Amygdala (tissue), 56 donors: ENCODE data around the gene SMIM26.
A peak's percentile ranks its signal among the peaks of the same experiment; 100 is the strongest.
"Not testable (repeated sequence)": the region's sequence is repeated elsewhere in the genome, so short reads cannot be mapped to it uniquely, and the experiment has no call there.

Source experiments
- DNase-seq, 56 donors: peaks; one replicate each; lab custom pipeline; 2025; lab: John Stamatoyannopoulos, UW

SMIM26 gene

GRCh38 chr20:18566892-18567738, at the start of gene SMIM26:
SMIM26 (plus strand) TSS chr20:18567432; CDS start chr20:18567479, 47 bp downstream.
- DNase-seq, result peak; percentile 34 to 91 (median 80)

DNA sequence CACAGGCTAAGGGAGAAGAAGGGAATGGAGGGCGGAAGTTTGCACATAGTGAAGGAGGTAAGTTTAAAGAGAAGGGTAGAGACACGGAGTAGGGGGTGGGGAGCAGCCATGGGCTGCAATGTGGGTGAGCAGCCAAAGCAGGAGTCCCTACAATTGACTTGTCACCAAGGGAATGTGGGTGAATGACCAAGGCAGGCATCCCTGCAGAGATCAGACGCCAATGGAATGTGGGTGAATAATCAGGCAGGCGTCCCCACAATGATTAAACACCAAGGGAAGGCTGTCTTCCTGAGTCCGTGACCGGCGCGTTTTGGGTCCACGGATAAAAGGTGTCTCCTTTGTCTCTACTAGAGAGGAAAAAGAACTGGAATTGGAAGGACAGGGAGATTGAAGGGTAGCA, 45.2 kb upstream of the SMIM26 start:
- DNase-seq, result not testable (repeated sequence)

DNA sequence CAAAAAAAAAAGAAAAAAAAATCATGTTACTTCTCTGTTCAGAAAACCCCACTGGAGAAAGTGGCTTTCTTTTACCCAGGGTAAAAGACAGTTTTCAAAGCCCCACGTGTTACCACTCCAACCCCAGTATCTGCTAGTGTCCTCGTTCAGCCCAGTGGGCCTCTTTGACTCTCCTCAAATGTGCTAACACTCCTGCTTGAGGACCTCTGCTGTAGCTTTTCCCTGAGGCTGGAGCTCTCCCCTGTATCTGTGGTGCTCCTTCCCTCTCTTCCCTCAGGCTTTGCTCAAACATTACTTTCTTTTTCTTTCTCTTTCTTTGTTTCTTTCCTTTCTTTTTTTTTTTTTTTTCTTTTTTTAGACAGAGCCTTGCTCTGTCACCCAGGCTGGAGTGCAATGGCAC, 44.2 kb upstream of the SMIM26 start:
- no peak for DNase-seq

DNA sequence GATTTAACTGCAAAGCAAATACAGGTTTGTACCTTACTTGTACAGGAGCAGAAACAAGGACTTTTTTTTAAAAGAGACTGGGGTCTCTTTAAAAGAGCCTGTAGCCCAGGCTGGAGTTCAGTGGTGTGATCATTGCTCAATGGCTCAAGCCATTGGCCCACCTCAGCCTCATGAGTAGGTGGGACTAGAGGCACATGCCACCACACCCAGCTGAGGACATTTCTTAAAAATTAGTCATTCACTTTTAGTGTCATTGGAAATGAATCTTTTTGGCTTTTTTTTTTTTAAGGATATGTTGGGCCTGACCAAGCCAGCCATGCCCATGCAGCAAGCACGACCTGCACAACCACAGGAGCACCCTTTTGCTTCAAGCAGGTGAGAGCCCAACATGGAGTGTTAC, 42.6 kb upstream of the SMIM26 start:
- DNase-seq, result no peak

DNA sequence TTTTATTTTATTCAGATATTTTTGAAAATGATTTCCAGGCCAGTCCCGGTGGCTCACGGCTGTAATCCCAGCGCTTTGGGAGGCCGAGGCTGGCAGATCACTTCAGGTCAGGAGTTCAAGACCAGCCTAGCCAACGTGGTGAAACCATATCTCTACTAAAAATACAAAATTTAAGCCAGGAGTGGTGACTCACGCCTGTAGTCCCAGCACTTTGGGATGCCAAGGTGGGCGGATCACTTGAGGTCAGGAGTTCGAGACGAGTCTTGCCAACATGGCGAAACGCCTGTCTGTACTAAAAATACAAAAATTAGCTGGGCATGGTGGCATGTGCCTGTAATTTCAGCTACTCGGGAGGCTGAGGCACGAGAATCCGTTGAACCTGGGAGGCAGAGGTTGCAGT, 40.5 kb upstream of the SMIM26 start:
- DNase-seq, result not testable (repeated sequence)

- DNase-seq, result no peak
These were observed 39.9 kb upstream of the SMIM26 start for GRCh38 chr20:18527339-18527738.

- no peak for DNase-seq
These were observed 39.4 kb upstream of the SMIM26 start for GRCh38 chr20:18527836-18528235.

DNA sequence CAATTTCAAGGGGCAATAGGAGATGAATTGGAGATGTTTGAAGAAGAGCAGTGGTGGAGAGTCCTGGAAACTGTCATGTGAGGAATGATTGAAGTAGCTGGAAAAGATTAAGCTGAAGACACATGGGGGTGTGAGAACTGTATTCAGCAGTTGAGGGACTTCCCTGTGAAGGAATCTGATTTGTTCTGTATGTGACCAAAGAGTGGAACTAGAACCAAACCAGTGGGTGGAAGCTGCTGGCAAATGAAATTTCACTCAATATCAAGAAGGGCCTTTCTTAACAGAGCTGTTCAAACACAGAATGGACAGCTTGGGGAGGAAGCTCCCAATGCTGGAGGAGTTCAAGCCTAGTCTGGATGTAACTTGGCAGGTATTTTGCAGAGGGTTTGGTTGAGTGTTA, 38.2 kb upstream of the SMIM26 start:
- DNase-seq, result no peak

GRCh38 chr20:18532626-18533025, 34.6 kb upstream of the SMIM26 start:
- no peak for DNase-seq

DNA sequence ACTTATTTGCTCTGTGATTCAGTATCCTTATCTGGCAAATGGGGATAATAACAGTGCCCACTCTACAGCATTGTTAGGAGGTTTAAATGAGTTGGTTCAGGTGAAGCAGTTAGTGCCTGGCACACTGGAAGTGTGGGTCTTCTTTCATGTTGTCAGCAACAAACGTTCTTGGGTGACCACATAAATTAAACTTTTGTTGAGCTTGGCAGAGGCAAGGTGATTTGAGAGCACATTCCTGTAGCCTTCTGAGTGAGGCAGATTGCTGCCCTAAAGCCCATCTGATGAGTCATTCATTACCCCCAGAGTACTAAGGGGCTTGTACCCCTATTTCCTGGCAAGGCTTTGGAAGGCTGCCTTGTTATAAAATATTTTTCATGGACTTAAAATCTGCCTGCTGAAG, 33.7 kb upstream of the SMIM26 start:
- DNase-seq, result no peak

DNA sequence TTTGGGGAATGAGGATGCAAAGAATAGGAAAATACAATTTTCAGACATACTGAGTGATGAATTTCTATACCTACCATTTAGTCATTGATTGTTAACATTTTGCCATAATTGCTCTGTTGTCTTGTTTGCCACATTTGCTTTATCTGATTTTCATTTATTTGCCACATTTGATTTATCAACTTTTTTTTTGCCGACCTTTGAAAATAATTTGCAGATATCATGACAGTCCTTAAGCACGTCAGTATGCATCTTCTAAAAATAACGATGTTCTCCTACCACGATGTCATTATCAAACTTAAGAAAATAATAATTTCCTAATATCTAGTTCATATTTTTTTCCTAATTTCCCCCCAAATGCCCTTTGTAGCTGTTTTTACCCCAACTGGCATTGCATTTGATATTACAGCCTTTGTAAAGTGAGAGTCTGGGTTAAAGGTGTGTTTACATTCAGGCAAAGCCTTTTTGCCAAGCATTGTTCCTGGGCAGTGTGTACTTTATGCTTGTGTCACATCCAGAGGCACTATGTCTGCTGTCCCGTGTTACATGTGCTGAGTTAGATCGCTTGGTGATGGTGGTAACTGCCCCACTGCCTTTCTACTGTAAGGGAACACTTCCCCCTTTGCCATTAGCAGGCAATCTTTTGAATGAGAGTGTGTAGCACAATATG, 33.1 kb upstream of the SMIM26 start:
- no peak for DNase-seq

GRCh38 chr20:18537651-18538050, 29.6 kb upstream of the SMIM26 start:
- no peak for DNase-seq

- no peak for DNase-seq
These were observed 25.5 kb upstream of the SMIM26 start for GRCh38 chr20:18541741-18542140.

DNA sequence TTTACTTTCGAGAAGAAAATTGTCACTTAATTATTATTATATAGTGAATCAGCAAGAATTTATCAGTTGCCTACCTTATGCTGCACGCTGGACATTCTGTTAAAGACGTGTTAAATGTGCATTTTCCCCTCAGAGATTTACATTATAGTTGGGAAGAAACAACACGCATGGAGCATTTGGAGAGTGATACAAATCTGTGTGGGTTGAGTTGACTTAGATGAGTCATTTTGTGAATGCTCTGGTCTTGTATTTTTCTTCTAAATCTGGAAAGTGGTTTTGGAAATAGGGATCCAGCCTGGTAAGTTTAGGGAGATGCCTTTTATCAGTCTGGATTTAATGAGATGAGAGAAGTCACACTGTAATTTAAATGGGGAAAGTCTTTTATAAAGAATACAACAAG, 24.0 kb upstream of the SMIM26 start:
- DNase-seq, result no peak

- DNase-seq, result no peak
These were observed 23.3 kb upstream of the SMIM26 start for GRCh38 chr20:18543932-18544331.

GRCh38 chr20:18545566-18545965, 21.7 kb upstream of the SMIM26 start:
- no peak for DNase-seq

- DNase-seq, result no peak
These were observed 18.8 kb upstream of the SMIM26 start for GRCh38 chr20:18548465-18548864.

DNA sequence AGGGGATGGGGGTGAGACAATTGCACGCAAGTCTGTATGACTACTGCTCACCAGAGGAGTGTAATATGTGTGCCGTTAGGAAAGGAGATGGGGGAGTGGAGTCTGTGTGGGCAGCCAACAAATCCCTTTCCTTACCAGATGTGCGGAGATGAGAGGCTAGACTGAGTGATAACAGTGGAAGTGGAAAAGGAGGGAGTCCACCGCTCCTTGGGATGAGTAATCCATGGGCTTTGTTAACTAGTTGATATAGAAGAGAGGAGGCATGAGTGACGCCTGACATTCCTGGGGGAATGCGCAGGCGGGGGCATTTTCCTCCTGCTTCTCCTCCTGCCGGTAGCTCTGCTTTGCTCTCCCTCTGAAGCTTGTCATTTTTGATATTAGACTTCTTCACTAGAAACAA, 13.5 kb upstream of the SMIM26 start:
- DNase-seq, result peak in 6 of 56 donors; percentile 4 to 15 (median 11)

DNA sequence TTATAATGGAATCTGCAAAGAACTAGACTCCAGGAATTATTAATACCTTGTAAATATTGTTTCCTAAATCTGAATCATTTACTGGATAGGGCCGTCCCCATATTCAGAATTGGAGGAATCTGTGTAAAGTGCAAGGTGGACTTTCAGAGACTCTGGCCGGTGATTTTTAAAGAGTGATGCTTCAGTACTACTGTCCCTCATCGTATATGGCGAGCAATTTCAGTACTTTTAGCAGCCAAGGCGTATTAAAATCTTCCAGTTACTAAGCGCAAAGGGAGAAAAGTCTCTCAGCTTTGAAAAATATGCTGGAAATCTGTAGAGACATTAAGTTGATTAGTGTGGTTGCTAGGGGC, 483 bp downstream of the SMIM26 start:
- no peak for DNase-seq

DNA sequence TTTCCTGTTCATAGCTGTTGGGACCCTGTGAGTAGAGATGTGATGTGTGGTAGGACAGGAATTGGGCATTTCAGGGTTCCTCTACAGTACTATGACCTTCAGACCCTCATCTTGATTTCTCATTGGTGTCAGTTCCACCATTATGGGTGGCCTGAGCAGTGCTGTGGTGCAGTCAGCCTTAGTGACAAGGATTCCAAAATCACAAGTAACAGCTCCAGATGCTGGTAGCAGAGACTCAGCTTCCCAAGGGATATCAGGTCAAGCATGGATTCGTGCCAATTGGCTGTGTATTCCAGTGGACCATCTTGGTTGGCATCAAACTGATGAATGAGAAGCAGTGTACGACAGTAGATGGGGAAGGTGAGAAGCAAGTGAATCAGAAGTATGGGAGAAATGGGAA, 3.8 kb downstream of the SMIM26 start:
- no peak for DNase-seq

DNA sequence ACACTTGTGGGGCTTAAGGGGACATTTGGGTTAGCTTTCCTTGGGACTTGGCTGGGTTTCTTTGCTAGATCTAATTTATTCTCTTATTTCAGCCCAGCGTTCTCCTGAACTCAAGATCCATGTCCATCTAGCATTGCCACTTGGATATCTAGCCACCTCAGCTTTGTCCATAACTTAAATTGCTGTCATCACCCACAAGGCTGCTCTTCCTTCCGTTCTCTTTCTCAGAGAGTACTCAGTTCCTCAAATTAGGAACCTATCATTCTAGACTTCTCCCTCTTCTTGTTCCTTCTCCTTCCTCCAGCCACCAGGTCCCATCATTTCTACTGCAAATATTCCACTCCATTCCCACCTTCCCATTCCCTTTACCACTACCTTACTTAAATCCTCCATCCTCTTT, 4.3 kb downstream of the SMIM26 start:
- DNase-seq, result no peak

- no peak for DNase-seq
These were observed 10.7 kb downstream of the SMIM26 start for GRCh38 chr20:18577942-18578341.
